ENCODE data around the gene VIT.

Gene VIT

DNA sequence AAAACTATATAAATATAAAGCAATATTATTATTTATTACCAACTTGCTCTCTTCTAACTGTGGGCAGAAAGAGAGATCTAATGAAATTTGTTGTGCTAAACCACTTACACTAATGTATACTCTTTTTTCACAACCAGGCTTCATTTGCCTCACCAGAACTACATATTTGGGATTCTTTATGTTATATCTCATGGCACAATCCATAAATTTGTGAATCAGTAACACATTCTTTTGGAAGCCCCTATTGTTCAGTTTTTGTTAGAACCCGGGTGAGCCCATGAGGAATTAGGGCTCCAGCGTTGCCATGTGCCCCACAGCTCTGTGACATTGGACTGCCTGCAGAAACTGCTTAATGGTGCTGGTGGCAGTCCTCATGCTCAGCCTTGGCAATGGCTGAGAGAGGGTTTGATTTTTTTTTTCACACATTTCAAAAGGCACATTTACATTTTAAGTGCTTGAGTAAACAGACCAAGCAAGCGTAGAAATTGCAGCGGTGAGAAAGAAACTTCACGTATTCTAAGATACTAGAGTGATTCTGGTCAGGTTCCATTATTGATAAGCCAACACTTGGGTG lies 15.3 kb downstream of the VIT start:
- TF ChIP-seq, protein P1, sequence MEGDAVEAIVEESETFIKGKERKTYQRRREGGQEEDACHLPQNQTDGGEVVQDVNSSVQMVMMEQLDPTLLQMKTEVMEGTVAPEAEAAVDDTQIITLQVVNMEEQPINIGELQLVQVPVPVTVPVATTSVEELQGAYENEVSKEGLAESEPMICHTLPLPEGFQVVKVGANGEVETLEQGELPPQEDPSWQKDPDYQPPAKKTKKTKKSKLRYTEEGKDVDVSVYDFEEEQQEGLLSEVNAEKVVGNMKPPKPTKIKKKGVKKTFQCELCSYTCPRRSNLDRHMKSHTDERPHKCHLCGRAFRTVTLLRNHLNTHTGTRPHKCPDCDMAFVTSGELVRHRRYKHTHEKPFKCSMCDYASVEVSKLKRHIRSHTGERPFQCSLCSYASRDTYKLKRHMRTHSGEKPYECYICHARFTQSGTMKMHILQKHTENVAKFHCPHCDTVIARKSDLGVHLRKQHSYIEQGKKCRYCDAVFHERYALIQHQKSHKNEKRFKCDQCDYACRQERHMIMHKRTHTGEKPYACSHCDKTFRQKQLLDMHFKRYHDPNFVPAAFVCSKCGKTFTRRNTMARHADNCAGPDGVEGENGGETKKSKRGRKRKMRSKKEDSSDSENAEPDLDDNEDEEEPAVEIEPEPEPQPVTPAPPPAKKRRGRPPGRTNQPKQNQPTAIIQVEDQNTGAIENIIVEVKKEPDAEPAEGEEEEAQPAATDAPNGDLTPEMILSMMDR (conservative IDR thresholded peaks at IDR 0.05), result no peak
- H3K27ac ChIP-seq, result no peak overlapping the region

DNA sequence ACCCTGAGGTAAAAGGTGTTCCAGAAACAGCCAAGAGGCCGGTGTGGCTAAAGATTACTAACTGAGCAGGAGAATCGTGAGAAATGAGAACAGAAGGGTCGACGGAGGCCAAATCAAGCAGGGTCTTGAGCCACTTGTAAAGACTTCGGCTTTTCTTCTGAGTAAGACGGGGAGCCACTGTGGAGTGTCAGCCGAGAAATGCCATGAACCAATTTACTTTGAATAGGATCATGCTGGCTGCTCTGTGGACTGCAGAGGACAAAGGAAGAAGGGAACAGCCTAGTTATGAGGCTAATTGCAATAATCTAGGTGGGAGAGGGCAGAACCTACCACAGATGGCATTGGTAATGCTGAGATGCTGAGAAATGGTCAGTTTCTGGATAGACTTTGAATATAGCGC lies 16.8 kb downstream of the VIT start:
- TF ChIP-seq, protein P1 (conservative IDR thresholded peaks at IDR 0.05), result no peak
- no peak overlapping the region for H3K27ac ChIP-seq

DNA sequence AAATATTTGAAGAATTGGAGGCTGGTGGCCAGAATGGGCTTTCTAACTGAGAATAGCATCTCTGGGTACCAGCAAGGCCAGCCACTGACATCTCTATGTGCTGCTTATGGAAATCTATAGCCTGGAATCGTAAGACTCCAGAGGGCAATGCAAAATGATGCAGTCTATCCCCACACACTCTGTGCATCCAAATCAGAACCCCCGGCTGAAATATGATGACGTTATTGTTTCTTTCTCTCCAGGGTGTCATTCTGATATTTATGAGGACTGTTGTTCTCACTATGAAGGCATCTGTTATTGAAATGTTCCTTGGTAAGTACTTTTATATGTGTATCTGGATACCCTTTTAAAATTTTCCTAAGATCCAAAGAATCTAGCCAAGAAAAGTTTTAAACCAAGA lies 19.6 kb downstream of the VIT start:
- TF ChIP-seq, protein P1 (conservative IDR thresholded peaks at IDR 0.05), result no peak
- no peak overlapping the region for H3K27ac ChIP-seq

DNA sequence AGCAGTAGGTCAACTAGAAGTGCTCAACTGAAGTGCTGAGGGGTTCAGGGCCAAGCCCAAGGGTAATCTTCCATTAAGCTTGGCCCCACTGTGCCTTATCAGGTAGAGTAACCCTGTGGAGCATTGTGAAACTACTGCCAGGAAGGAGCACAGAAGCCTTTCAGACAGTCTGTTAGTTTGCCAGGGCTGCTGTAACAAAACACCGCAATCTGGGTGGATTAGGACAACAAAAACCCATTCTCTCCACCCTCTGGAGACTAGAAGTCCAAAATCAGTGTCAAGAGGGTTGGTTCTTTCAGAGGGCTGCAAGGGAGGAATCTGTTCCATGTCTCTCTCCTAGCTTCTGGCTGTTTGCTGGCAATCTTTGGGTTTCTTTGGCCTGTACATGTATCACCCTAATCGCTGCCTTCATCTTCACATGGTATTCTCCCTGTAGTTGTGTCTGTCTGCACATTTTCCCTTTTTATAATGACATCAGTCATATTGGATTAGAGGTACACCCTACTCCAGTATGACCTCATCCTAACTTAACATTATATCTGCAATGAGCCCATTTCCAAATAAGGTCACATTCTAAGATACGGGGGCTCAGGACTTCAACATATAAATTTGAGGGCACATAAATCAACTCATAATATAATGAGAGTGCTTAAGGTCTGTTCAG lies 21.2 kb downstream of the VIT start:
- TF ChIP-seq, protein P1 (conservative IDR thresholded peaks at IDR 0.05), result no peak
- H3K27ac ChIP-seq, result no peak overlapping the region

DNA sequence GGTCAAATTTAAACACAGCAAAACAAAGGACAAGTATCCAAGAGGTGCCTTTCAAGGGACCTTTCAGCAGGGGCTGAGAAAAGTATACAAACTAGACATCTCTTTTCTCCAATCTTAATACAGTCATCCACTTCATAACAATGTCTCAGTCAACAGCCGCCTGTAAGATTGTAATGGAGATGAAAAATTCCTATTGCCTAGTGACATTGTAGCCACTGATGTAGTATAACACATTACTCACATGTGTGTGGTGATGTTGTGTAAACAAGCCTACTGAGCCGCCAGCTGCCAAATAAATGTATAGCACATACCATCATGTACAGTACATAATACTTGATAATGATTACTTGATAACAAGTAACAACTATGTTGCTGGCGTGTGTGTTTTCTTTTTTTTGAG lies 31.0 kb downstream of the VIT start:
- TF ChIP-seq, protein P1 (conservative IDR thresholded peaks at IDR 0.05), result no peak
- no peak overlapping the region for H3K27ac ChIP-seq

DNA sequence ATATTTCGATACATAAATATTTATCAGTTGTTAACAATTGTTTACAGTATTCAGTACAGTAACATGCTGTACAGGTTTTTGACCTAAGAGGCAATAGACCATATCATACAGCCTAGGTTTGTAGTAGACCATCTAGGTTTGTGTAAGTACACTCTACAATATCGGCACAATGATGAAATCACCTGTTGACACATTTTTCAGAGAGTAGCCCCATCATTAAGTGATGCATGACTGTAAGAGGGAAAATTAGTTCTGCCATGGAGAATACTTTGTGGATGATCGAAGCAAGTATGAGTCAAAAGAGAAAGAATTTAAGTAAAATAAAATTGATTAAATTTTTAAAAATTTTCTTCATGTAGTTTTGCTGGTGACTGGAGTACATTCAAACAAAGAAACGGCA lies 32.6 kb downstream of the VIT start:
- no peak overlapping the region for H3K27ac ChIP-seq
- TF ChIP-seq, protein P1 (conservative IDR thresholded peaks at IDR 0.05), result no peak

DNA sequence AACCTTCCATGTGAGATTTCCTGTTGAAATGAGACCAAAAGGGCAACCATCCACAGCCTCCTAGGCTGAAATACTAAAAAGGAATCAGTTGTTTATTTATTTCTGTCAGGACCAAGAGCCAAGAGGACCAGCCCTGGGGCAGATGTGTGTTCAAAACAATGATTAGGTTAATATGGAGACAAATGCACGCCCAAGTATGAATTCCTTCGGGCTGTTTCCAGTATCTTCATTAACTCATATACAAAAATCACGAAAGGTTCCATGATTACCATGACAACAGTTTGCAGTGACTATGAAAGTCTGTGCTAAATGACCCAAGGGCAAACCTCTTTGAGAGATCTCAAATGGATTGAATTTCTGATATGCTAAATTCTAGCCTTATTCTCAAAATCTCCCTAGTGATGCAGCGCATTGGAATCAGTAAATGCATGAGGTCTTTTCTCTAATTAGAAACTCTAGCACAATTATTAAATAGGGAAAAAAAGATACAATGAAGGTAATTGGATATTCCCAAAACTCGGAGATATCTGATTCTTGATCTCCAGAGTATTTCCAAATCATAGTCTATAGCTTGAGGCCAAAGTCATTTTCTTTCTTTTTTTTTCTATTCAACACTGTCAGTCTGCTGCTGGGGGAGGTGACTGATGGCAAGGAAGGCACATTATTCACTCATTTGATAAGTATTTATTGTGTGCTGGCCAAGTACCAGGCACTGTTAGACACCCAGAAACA lies 35.6 kb downstream of the VIT start:
- TF ChIP-seq, protein P1 (conservative IDR thresholded peaks at IDR 0.05), result no peak
- H3K27ac ChIP-seq, result no peak overlapping the region

Measured in VCaP (cell line).